Neural cell (in vitro differentiated cells): ENCODE data around the gene ST6GALNAC5.

Source experiments
- MXI1 ChIP-seq: fragments of 450-650 bp; conservative IDR thresholded peaks from 2 replicates; pipeline ENCODE4 v1.6.1; 2014; ENCODE audit warnings: antibody characterized with exemption, mild to moderate bottlenecking; ENCODE audit not compliant: poor library complexity, severe bottlenecking
- POLR2AphosphoS5 ChIP-seq: IDR thresholded peaks from 2 replicates; pipeline ENCODE4 v1.6.1; 2012
- TAF1 ChIP-seq: IDR thresholded peaks from 2 replicates; pipeline ENCODE4 v1.6.1; 2012; ENCODE audit warnings: low read depth

DNA sequence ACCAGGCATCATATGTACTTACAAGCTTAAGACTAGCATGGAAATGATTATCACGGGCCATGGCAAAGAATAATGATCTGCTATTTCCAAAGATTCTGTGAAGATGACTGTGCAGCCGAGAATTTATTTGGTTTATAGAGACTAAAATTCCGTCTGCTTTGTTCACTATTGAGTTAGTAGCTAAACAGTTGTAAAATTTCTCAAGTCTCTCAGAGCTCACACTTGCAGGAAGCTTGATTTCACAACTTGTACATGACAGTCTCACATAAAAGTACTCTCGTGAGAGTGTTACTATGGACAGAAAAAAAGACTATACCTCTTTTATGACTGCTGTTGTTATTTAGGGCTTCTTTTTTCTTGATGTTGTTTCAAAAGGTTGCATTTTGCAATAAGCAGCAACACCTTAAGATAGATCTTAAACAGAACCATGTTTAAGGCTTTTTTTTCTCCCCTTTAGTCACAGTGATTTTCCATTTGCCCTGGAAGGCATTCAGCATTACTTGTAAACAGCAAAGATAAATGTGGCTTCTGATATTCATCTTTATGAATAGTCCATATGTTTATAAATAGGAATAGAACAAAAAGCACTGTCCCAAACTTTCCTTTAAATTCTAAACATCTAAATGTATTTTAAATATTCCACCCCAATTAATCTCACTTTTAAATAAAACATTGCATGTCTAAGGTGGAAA, 24.8 kb downstream of the ST6GALNAC5 start:
- TF ChIP-seq MXI1 (no peak), POLR2AphosphoS5 (no peak), TAF1 (no peak)
